GM06990 (cell line): ENCODE measurements around the gene CISH.

Experiments
- DNase-seq: peaks from one replicate; pipeline ENCODE4 v3.0.0-alpha.2; 2011; ENCODE audit not compliant: insufficient read length; ENCODE audit errors: extremely low read depth
- H3K27me3 ChIP-seq: replicated peaks from 2 replicates; pipeline ENCODE4 v1.6.0; 2011; ENCODE audit warnings: low read length; ENCODE audit not compliant: control insufficient read depth, insufficient read depth
- H3K36me3 ChIP-seq: 2 replicates; pipeline ENCODE4 v1.5.1; 2011; ENCODE audit warnings: low read length; ENCODE audit not compliant: control insufficient read depth, insufficient read depth
- H3K4me3 ChIP-seq: replicated peaks from 2 replicates; pipeline ENCODE4 v1.5.1; 2011; ENCODE audit warnings: low read depth, mild to moderate bottlenecking, control low read depth, low read length
- CTCF ChIP-seq: IDR thresholded peaks from 2 replicates; pipeline ENCODE4 v1.5.1; 2011; ENCODE audit warnings: low read length, control low read depth, mild to moderate bottlenecking, inconsistent platforms; ENCODE audit not compliant: insufficient read depth, poor library complexity, severe bottlenecking

Gene CISH

GRCh38 chr3:50570508-50571279 lies 40.9 kb downstream of the CISH start:
- Histone ChIP-seq H3K36me3 (peaks cover 10% of the 10 kb centered on the region), H3K27me3 (no peaks in the 10 kb centered on the region), H3K4me3 (no peak overlapping the region)
- no peak for DNase-seq
- TF ChIP-seq CTCF: no peak

- H3K27me3 ChIP-seq: no peaks in the 10 kb centered on the region
- DNase-seq: peak; percentile 93
- peaks cover 6% of the 10 kb centered on the region for H3K36me3 ChIP-seq
- H3K4me3 ChIP-seq: peak within 1 kb of the TSS; percentile 97
- no peak for TF ChIP-seq CTCF
These were observed 42.4 kb downstream of the CISH start, which contains the start of gene HEMK1 for GRCh38 chr3:50568947-50569749. Gene HEMK1, plus strand, starts transcription at chr3:50569522. Its CDS starts 1,583 bp downstream, at chr3:50571105.

- no peak for TF ChIP-seq CTCF
- no peaks in the 10 kb centered on the region for H3K27me3 ChIP-seq
- H3K4me3 ChIP-seq: peak within 1 kb of the TSS; percentile 97
- DNase-seq: peak; percentile 95
- H3K36me3 ChIP-seq: no peaks in the 10 kb centered on the region
These were observed 44.0 kb downstream of the CISH start, which contains the start of gene C3orf18 for GRCh38 chr3:50567386-50568167. Gene C3orf18, minus strand, starts transcription at chr3:50567747. Its CDS starts 2,048 bp downstream, at chr3:50565699.

GRCh38 chr3:50567011-50567385 lies 44.6 kb downstream of the CISH start:
- no peak for DNase-seq
- Histone ChIP-seq H3K27me3 (no peaks in the 10 kb centered on the region), H3K36me3 (no peaks in the 10 kb centered on the region), H3K4me3 (peak overlapping the region; percentile 54)
- TF ChIP-seq CTCF: no peak

GRCh38 chr3:50564321-50564720 lies 47.3 kb downstream of the CISH start:
- H3K4me3 ChIP-seq: no peak overlapping the region
- no peaks in the 10 kb centered on the region for H3K27me3 ChIP-seq
- TF ChIP-seq CTCF: no peak
- H3K36me3 ChIP-seq: no peaks in the 10 kb centered on the region
- DNase-seq: no peak
